Neural cell (in vitro differentiated cells): ENCODE measurements around the gene CHRNA9.

Source experiments
- RAD21 ChIP-seq: fragments of 450-650 bp; conservative IDR thresholded peaks from 2 replicates; pipeline ENCODE4 v1.6.1; 2014; ENCODE audit warnings: antibody characterized with exemption, mild to moderate bottlenecking, moderate library complexity
- TF ChIP-seq, protein P1 (sequence below): fragments of 450-650 bp; IDR thresholded peaks from 2 replicates; pipeline ENCODE4 v1.5.1; 2014; ENCODE audit warnings: antibody characterized with exemption, mild to moderate bottlenecking, moderate library complexity; ENCODE audit not compliant: poor library complexity, severe bottlenecking

DNA sequence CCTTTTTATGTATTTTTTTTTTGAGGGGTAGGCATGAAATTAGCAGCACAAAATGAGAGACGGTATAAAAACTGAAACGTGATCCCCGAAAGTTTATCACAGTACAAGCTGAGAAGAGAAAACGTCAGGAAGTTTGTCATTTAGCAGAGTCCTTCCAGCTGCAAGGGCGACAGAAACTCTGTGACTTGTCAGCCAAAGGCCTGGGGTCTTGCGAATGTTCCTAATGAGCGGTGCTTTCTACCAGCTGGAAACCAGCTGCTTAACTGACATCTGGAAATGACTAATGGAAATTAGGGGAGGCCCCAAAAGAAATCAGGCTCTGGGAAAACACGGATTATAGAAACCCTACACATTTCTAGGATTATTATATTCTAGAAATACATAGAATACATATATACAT is 66.5 kb downstream of the CHRNA9 start:
- no peak for TF ChIP-seq RAD21
- TF ChIP-seq, protein P1, sequence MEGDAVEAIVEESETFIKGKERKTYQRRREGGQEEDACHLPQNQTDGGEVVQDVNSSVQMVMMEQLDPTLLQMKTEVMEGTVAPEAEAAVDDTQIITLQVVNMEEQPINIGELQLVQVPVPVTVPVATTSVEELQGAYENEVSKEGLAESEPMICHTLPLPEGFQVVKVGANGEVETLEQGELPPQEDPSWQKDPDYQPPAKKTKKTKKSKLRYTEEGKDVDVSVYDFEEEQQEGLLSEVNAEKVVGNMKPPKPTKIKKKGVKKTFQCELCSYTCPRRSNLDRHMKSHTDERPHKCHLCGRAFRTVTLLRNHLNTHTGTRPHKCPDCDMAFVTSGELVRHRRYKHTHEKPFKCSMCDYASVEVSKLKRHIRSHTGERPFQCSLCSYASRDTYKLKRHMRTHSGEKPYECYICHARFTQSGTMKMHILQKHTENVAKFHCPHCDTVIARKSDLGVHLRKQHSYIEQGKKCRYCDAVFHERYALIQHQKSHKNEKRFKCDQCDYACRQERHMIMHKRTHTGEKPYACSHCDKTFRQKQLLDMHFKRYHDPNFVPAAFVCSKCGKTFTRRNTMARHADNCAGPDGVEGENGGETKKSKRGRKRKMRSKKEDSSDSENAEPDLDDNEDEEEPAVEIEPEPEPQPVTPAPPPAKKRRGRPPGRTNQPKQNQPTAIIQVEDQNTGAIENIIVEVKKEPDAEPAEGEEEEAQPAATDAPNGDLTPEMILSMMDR = no peak
